HEK293T (cell line): Measurements from ENCODE around the gene SMAD3.

Experiments used
- BHLHE40 ChIP-seq: fragments of 450-650 bp; IDR thresholded peaks from 2 replicates; pipeline ENCODE4 v1.6.1; 2016; ENCODE audit warnings: mild to moderate bottlenecking, moderate library complexity, borderline replicate concordance
- CTBP1 ChIP-seq: fragments of 450-650 bp; IDR thresholded peaks from 2 replicates; pipeline ENCODE4 v1.6.1; 2016; ENCODE audit warnings: borderline replicate concordance
- ELF4 ChIP-seq: fragments of 450-650 bp; IDR thresholded peaks from 2 replicates; pipeline ENCODE4 v1.6.1; 2017; ENCODE audit warnings: antibody characterized with exemption
- FOXA1 ChIP-seq: fragments of 450-650 bp; IDR thresholded peaks from 2 replicates; pipeline ENCODE4 v1.6.1; 2016; ENCODE audit warnings: mild to moderate bottlenecking
- FOXK2 ChIP-seq: fragments of 450-650 bp; IDR thresholded peaks from 2 replicates; pipeline ENCODE4 v1.6.1; 2016; ENCODE audit warnings: mild to moderate bottlenecking
- FOXM1 ChIP-seq: fragments of 450-650 bp; IDR thresholded peaks from 2 replicates; pipeline ENCODE4 v1.6.1; 2017; ENCODE audit warnings: mild to moderate bottlenecking, borderline replicate concordance
- HDGF ChIP-seq: fragments of 450-650 bp; IDR thresholded peaks from 2 replicates; pipeline ENCODE4 v1.6.1; 2017; ENCODE audit warnings: antibody characterized with exemption, borderline replicate concordance
- LEF1 ChIP-seq: fragments of 450-650 bp; IDR thresholded peaks from 2 replicates; pipeline ENCODE4 v1.6.1; 2017; ENCODE audit warnings: mild to moderate bottlenecking, borderline replicate concordance
- NFRKB ChIP-seq: fragments of 450-650 bp; IDR thresholded peaks from 2 replicates; pipeline ENCODE4 v1.6.1; 2016; ENCODE audit warnings: mild to moderate bottlenecking, moderate library complexity
- PKNOX1 ChIP-seq: fragments of 450-650 bp; IDR thresholded peaks from 2 replicates; pipeline ENCODE4 v1.6.1; 2016
- SP1 ChIP-seq: fragments of 450-650 bp; IDR thresholded peaks from 2 replicates; pipeline ENCODE4 v1.6.1; 2017
- SUZ12 ChIP-seq: fragments of 450-650 bp; IDR thresholded peaks from 2 replicates; pipeline ENCODE4 v1.6.1; 2016; ENCODE audit warnings: mild to moderate bottlenecking
- TARDBP ChIP-seq: fragments of 450-650 bp; IDR thresholded peaks from 2 replicates; pipeline ENCODE4 v1.6.1; 2016
- ZNF384 ChIP-seq: fragments of 450-650 bp; IDR thresholded peaks from 2 replicates; pipeline ENCODE4 v1.6.1; 2016

GRCh38 chr15:67038736-67039135 lies 26.7 kb upstream of the SMAD3 start:
- TF ChIP-seq SUZ12 (no peak), FOXA1 (no peak), SP1 (no peak), NFRKB (no peak), BHLHE40 (no peak), TARDBP (no peak), ELF4 (no peak), HDGF (no peak), FOXM1 (no peak), CTBP1 (no peak), PKNOX1 (no peak), ZNF384 (no peak), FOXK2 (no peak), LEF1 (no peak)
